Endothelial cell of umbilical vein (primary cell): Measurements from ENCODE around the gene CPEB1.
"Not testable (repeated sequence)": the region's sequence is repeated elsewhere in the genome, so short reads cannot be mapped to it uniquely, and the experiment has no call there.

Source experiments
- POLR2AphosphoS5 ChIP-seq: IDR thresholded peaks from 2 replicates; pipeline ENCODE4 v1.6.1; 2012; ENCODE audit warnings: low read depth, mild to moderate bottlenecking, control low read depth, low read length, moderate library complexity; ENCODE audit not compliant: insufficient read depth
- TF ChIP-seq, protein P1 (sequence below): IDR thresholded peaks from 2 replicates; pipeline ENCODE4 v1.6.1; 2011; ENCODE audit not compliant: insufficient read depth, insufficient read length

DNA sequence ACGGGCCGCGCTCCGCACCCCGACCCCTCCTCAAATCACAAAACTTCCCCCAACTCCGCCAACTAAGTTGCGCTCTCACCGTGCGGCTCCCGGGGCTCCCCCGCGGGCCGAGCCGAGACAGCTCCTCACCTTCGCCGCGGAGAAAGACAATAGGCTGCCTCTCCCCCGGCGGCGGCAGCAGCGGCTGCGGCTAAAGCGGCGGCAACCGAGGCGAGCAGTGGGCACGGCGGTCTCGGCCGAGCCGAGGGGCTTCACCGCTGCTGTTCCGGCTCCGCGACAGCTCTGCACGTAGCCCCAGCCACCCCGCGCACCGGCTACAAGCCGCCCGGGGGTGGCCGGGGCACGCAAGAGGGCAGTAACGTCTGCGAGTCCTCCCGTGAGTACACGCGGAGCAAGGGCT lies 133.6 kb downstream of the CPEB1 start:
- TF ChIP-seq POLR2AphosphoS5, result not testable (repeated sequence)
- TF ChIP-seq, protein P1, sequence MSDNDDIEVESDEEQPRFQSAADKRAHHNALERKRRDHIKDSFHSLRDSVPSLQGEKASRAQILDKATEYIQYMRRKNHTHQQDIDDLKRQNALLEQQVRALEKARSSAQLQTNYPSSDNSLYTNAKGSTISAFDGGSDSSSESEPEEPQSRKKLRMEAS, result not testable (repeated sequence)
